Measurements from ENCODE around the gene CEP120. TPM values are rescaled to one million over a fixed set of nuclear protein-coding genes. Genes with fewer than 3 reads are reported as not detected.

CEP120 gene
- total RNA-seq, 1 donor from 2014 or later, result 23.0 TPM

DNA sequence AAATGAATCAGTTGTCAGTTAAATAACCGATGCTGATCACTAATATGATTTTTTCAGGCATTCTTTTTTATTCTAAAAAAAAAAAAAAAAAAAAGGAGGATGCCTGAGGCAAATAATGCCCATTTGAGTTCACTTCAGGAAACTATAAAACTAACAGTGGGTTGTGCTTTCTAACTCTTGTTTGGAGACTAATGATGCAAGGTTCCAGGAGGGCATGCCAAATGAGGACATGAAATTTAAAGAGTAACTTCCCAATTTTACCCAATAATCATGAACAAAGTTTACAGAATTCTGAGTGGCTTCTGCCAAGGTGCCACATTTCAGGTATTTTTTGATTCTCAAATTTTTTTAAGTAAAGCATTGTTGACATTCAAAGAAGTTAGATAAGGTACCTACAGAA lies 41.0 kb downstream of the CEP120 start:
- H3K9me3 Mint-ChIP-seq, result no peaks in the 10 kb centered on the region
- no peak overlapping the region for H3K4me3 Mint-ChIP-seq
- TF ChIP-seq, protein P1, sequence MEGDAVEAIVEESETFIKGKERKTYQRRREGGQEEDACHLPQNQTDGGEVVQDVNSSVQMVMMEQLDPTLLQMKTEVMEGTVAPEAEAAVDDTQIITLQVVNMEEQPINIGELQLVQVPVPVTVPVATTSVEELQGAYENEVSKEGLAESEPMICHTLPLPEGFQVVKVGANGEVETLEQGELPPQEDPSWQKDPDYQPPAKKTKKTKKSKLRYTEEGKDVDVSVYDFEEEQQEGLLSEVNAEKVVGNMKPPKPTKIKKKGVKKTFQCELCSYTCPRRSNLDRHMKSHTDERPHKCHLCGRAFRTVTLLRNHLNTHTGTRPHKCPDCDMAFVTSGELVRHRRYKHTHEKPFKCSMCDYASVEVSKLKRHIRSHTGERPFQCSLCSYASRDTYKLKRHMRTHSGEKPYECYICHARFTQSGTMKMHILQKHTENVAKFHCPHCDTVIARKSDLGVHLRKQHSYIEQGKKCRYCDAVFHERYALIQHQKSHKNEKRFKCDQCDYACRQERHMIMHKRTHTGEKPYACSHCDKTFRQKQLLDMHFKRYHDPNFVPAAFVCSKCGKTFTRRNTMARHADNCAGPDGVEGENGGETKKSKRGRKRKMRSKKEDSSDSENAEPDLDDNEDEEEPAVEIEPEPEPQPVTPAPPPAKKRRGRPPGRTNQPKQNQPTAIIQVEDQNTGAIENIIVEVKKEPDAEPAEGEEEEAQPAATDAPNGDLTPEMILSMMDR (IDR thresholded peaks at IDR 0.05; ENCODE audit: unreplicated experiment), result no peak
- no peak for DNase-seq (ENCODE audit: low spot score in 2 of 2, unreplicated experiment in 2 of 2)
- peaks cover 36% of the 10 kb centered on the region for H3K36me3 Mint-ChIP-seq
- no peak overlapping the region for H3K27ac Mint-ChIP-seq
- H3K4me1 Mint-ChIP-seq, result no peaks in the 10 kb centered on the region
- H3K27me3 Mint-ChIP-seq (ENCODE audit: low read depth), result no peaks in the 10 kb centered on the region

DNA sequence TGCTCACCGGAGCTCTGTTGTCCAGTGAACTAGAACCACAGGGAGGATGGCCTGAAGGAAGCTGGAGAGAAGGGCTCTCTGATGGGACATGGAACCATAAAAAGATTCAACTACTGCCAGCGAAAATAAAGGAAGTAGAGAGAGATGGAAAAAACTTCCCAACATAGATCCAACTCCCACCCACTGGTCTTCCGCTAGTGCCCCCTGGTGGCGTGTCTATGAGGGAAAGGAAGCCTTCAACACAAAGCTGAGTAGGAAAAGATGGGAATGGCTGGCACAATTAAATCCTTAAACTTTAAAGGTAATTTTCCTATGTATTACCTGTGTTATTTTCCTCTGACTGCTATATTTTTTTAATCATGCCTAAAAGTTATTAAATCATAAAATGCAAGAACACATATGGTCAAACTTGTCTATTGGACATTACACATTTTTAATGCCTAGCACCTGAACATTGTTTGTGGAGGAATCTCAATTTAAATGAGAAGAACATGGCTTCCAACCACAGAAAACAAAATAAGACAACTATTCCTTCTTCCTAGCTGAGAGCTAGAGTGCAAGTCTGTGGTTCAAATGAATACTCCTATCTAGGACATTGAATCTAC lies 51.5 kb downstream of the CEP120 start:
- H3K27ac Mint-ChIP-seq, result no peak overlapping the region
- TF ChIP-seq, protein P1 (IDR thresholded peaks at IDR 0.05; ENCODE audit: unreplicated experiment), result peak; percentile 48
- H3K4me1 Mint-ChIP-seq, result no peaks in the 10 kb centered on the region
- H3K36me3 Mint-ChIP-seq, result peaks cover 46% of the 10 kb centered on the region
- H3K4me3 Mint-ChIP-seq, result no peak overlapping the region
- peak; percentile 18 to 42 for DNase-seq (ENCODE audit: low spot score in 2 of 2, unreplicated experiment in 2 of 2)
- H3K27me3 Mint-ChIP-seq (ENCODE audit: low read depth), result no peaks in the 10 kb centered on the region
- H3K9me3 Mint-ChIP-seq, result no peaks in the 10 kb centered on the region

DNA sequence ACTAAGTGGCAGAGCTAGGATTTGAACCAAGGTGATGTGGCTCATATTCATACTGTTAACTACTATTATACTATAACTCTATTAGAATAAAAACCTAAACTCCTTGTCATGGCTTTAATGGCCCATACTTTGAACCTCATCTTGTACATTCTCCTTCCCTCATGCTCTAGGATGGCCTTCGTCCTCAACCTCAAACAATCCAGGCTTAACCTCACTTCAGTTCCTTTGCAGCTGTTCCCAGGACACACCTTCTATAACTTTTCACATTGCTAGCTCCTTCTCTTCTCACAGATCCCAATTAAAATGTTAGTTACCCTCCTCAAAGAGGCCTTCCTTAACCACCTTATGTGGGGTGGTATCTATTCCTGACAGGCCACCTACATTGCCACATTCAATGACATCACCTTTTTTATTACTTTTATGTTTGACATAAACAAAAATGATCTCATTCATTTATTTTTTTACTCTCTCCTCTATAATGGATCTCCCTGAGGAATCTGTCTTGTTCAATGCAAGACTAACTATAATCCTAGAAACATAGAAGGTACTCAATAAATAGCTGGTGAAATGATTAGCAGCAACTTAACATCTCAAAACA lies 53.7 kb downstream of the CEP120 start:
- DNase-seq (ENCODE audit: low spot score in 2 of 2, unreplicated experiment in 2 of 2), result no peak
- TF ChIP-seq, protein P1 (IDR thresholded peaks at IDR 0.05; ENCODE audit: unreplicated experiment), result no peak
- H3K4me1 Mint-ChIP-seq, result peaks cover 3% of the 10 kb centered on the region
- no peak overlapping the region for H3K27ac Mint-ChIP-seq
- H3K27me3 Mint-ChIP-seq (ENCODE audit: low read depth), result no peaks in the 10 kb centered on the region
- H3K4me3 Mint-ChIP-seq, result no peak overlapping the region
- H3K36me3 Mint-ChIP-seq, result peaks cover 29% of the 10 kb centered on the region
- no peaks in the 10 kb centered on the region for H3K9me3 Mint-ChIP-seq

DNA sequence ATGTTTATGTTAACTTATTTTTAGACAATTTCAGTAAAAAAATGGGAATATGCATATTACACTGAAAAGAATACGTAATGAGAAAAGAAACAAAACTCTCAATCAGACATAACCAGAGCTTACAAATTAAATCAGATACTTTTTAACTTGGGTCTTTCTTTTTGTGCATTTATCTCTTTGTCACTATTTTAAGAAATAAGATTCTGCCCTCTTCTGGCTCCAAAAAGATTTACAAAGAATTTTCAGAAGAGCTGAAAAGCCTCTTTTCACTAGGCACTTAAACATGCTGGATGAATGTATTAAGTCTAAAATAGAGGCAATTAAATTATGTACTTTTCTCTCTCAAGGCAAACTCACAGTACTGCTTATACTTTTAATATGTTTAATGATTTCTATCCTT lies 55.5 kb downstream of the CEP120 start:
- no peak overlapping the region for H3K4me3 Mint-ChIP-seq
- TF ChIP-seq, protein P1 (IDR thresholded peaks at IDR 0.05; ENCODE audit: unreplicated experiment), result peak; percentile 42
- peaks cover 22% of the 10 kb centered on the region for H3K36me3 Mint-ChIP-seq
- no peak overlapping the region for H3K27ac Mint-ChIP-seq
- no peaks in the 10 kb centered on the region for H3K27me3 Mint-ChIP-seq (ENCODE audit: low read depth)
- peaks cover 6% of the 10 kb centered on the region for H3K4me1 Mint-ChIP-seq
- H3K9me3 Mint-ChIP-seq, result no peaks in the 10 kb centered on the region
- DNase-seq (ENCODE audit: low spot score in 2 of 2, unreplicated experiment in 2 of 2), result no peak

DNA sequence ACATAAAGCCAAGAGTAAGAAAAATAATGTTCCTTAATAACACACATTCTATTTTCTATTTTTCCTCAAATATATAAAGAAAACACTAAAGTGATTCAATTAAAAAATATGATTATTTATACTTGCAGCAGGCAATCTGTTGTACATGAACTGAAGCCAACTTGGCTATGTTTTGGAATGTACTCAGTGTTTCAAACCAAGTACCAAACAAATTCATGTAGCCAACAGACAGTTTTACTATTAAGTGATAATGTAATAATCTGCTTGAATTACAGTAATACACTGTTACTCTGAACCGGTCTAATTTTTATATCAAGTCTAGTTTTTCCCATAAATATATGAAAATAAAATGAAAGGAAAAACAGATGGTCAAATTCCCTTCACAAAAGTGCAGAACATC lies 58.0 kb downstream of the CEP120 start:
- DNase-seq (ENCODE audit: low spot score in 2 of 2, unreplicated experiment in 2 of 2), result no peak
- H3K27ac Mint-ChIP-seq, result no peak overlapping the region
- peaks cover 6% of the 10 kb centered on the region for H3K4me1 Mint-ChIP-seq
- H3K27me3 Mint-ChIP-seq (ENCODE audit: low read depth), result no peaks in the 10 kb centered on the region
- no peaks in the 10 kb centered on the region for H3K9me3 Mint-ChIP-seq
- H3K4me3 Mint-ChIP-seq, result no peak overlapping the region
- peaks cover 16% of the 10 kb centered on the region for H3K36me3 Mint-ChIP-seq
- TF ChIP-seq, protein P1 (IDR thresholded peaks at IDR 0.05; ENCODE audit: unreplicated experiment), result no peak
